Right atrium auricular region (tissue), 2 donors: ENCODE results near the gene KAZN. TPM values are rescaled to one million over a fixed set of nuclear protein-coding genes. Genes with fewer than 3 reads are reported as not detected.

ENCODE experiments used
- DNase-seq: peaks from one replicate; pipeline ENCODE4 v3.0.0-alpha.2; 2019; ENCODE audit warnings: low spot score
- H3K27ac ChIP-seq, 2 donors: fragments of 200-600 bp; sonication (generic); 1 replicate in 1 of 2; 2 replicates in 1 of 2; pipeline ENCODE4 v1.5.1; 2016 to 2019
- H3K27me3 ChIP-seq, 2 donors: fragments of 200-600 bp; sonication (generic); one replicate each; pipeline versions ENCODE4 v1.5.1 to v1.6.0; 2017 to 2019
- H3K36me3 ChIP-seq: fragments of 200-600 bp; sonication (generic); one replicate; pipeline ENCODE4 v1.5.1; 2016
- H3K4me1 ChIP-seq, 2 donors: fragments of 200-600 bp; sonication (generic); one replicate each; pipeline versions ENCODE4 v1.5.1 to v1.6.0; 2017 to 2019
- H3K4me3 ChIP-seq, 2 donors: fragments of 200-600 bp; sonication (generic); 1 replicate in 1 of 2; 2 replicates in 1 of 2; pipeline ENCODE4 v1.5.1; 2017 to 2019; ENCODE audit warnings: mild to moderate bottlenecking in 1 of 2, moderate library complexity in 1 of 2
- H3K9me3 ChIP-seq, 2 donors: fragments of 200-600 bp; sonication (generic); one replicate each; pipeline ENCODE4 v1.5.1; 2019
- total RNA-seq, 2 donors: library from RNA; depleted of rRNA; stranded (reverse); fragments of >200 nt; gene quantifications; one replicate each; pipeline ENCODE4 v1.1.0, GENCODE V29; 2016
- TF ChIP-seq, protein P1 (sequence below), 2 donors: fragments of 200-600 bp; sonication (generic); IDR thresholded peaks; one replicate each; pipeline ENCODE4 v1.5.1; 2019; ENCODE audit warnings: antibody characterized with exemption in 2 of 2

KAZN gene
- total RNA-seq, 2 donors from 2014 or later: 3.9 to 6.8 TPM

DNA sequence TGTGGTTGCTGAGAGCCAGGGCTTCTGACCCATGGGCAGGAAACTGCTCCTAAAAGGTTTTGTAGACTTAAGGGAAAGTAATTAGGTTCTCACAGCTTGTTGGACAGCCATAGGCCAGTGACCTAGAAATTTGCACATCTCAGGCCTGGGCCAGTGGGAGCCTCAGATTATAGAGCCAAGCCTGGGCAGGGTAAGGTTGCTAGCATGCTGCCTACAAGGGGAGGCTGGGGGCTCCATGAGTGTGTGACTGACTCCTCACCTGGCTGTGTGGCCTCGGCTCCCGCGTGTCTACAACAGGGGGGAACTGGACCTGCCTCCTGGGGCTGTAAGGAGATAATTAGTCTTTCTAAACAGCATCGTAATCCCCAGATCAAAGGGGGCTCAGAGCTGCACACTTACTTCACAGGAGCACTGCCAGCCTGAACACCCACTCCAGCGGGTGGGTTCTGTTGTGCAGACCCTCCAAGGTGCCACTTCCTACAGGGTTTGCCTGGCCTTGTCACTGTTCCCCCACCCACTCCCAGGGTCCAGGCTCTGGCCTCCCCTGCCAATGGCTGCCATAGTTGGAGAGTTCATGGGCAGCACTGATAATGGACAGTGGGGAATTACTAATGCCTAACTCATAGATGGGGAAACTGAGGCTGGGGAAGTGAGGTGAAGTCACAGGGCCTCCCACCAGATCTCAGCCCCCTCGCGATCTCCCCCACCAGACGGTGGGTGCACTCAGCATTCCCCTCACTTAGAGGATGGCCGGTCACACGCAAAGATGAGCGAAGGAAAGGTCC is 324.6 kb downstream of the KAZN start:
- peak overlapping the region; percentile 33 to 59 for H3K27ac ChIP-seq
- no peak for DNase-seq
- H3K27me3 ChIP-seq: no peaks in the 10 kb centered on the region
- peak overlapping the region in 1 of 2 donors; percentile 73 for H3K4me3 ChIP-seq
- TF ChIP-seq, protein P1, sequence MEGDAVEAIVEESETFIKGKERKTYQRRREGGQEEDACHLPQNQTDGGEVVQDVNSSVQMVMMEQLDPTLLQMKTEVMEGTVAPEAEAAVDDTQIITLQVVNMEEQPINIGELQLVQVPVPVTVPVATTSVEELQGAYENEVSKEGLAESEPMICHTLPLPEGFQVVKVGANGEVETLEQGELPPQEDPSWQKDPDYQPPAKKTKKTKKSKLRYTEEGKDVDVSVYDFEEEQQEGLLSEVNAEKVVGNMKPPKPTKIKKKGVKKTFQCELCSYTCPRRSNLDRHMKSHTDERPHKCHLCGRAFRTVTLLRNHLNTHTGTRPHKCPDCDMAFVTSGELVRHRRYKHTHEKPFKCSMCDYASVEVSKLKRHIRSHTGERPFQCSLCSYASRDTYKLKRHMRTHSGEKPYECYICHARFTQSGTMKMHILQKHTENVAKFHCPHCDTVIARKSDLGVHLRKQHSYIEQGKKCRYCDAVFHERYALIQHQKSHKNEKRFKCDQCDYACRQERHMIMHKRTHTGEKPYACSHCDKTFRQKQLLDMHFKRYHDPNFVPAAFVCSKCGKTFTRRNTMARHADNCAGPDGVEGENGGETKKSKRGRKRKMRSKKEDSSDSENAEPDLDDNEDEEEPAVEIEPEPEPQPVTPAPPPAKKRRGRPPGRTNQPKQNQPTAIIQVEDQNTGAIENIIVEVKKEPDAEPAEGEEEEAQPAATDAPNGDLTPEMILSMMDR (IDR thresholded peaks at IDR 0.05): no peak
- H3K36me3 ChIP-seq: no peaks in the 10 kb centered on the region
- H3K4me1 ChIP-seq: peaks cover 0 to 17% of the 10 kb centered on the region in 2 donors
- no peaks in the 10 kb centered on the region for H3K9me3 ChIP-seq

DNA sequence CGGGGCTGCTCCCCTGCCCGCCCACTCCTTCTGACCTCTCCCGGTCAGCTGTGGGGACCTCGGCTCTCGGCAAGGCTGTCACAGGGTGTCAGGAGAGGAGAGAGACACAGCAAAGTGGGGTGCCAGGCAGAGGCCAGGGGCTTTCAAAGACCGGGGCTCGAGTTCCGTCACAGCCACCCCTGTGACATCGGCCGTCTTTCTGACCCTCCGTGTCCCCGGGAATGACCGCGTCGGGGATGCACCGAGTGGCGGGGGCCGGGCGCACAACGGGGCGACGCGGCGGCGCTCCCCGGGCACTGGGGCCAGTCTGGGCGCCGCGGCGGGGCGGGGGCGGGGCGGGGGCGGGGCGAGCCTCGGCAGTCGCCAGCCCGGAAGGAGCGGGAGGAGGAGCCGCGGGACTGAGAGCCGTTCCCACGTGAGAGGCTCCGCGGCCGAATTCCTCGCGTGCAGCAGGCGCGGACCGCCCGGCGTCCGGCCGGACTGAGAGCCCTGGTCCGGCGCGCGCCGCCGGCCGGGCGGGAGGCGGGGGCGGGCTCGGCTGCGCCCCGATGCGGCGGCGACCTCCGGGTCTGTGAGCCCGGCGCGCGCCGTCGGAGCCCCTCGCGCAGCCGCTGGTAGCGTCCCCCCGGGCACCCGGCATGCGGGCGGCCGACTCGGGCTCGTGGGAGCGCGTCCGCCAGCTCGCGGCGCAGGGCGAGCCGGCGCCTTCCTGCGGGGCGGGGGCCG is 325.4 kb downstream of the KAZN start:
- peak; percentile 73 for DNase-seq
- no peaks in the 10 kb centered on the region for H3K9me3 ChIP-seq
- TF ChIP-seq, protein P1 (IDR thresholded peaks at IDR 0.05): no peak
- H3K36me3 ChIP-seq: no peaks in the 10 kb centered on the region
- peak overlapping the region; percentile 33 to 59 for H3K27ac ChIP-seq
- peak overlapping the region; percentile 2 to 73 for H3K4me3 ChIP-seq
- no peaks in the 10 kb centered on the region for H3K27me3 ChIP-seq
- H3K4me1 ChIP-seq: peaks cover 0 to 17% of the 10 kb centered on the region in 2 donors

DNA sequence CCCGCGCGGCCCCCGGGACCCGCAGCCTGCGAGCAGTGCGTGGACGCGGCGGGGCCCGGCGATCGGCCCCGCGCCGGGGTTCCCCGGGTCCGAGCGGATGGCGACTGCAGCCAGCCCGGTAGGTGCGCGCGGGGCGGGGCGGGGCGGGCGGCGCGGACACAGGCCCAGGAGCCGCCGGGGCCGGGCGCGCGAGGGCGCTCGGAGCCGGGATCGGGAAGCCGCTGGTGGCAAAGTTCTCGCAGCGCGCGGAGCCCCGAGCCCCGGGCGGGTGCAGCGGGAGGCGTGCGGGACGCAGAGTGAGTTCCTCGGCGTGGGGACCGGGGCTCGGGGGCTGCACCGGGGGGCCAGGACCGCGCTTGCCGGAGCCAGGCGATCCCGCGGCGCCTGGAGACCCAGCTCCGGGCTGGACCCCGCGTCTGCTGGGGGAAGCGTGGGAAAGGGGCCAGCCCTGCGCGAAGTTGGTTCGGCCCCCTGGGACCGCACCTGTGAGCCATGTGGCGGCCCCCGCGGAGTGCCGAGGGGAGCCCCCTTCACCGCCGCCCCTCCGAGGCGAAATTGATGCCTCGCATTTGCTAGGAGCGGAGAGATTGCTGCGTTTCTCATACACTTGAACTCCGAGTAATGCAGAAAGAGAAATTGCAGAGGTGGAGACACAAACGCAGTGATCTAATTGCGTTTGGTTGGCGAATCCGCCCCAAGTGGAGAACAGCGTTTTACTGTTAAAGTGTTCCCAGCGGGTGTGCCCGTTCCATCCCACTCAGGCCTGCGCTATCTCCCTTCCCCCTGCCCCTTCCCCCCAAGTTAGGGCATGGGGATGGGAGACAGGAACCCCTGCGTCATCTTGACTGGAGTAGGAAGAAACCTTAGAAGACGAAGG is 326.2 kb downstream of the KAZN start:
- Histone ChIP-seq H3K9me3 (no peaks in the 10 kb centered on the region), H3K4me3 (peak overlapping the region; percentile 48 to 73), H3K27ac (peak overlapping the region in 1 of 2 donors; percentile 80), H3K27me3 (no peaks in the 10 kb centered on the region), H3K36me3 (no peaks in the 10 kb centered on the region), H3K4me1 (peaks cover 0 to 18% of the 10 kb centered on the region in 2 donors)
- TF ChIP-seq, protein P1 (IDR thresholded peaks at IDR 0.05): peak in 1 of 2 donors; percentile 47
- no peak for DNase-seq

DNA sequence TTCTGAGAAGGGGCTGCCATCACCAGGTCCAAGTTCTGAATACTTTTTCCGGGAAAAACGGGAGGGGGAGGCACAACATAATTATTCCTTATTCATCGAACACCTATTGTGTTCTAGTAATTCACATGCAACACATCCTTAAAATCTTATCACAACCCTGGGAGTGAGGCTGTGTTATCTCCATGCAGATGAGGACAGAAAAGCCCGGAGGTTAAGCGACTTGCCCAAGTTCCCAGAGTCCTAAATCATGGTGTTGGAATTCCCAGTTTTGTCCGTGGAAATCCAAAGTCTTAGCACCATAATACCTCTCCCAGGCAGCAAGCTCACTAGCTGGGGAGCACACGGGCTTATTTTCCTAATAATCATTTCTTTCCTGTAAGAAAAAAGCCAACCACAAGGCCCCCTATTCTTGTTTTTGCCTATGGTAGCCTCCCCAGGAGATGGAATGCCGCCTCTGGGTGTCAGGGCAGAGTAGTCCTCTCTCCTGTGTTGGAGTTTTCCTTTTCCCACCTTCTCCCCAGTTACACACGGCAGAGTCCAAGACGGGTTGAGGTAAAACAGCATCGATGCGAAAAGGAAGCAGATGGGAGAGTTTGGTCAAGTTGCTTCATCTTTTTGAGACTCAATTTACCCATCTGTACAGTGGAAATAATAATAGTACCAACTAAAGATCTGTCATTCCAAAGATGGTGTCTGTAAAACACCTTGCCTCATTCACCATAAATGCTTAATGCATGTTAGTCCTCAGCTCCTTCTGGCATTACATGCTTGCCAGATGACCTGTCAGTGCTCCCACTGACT is 327.1 kb downstream of the KAZN start:
- Histone ChIP-seq H3K4me1 (peaks cover 0 to 26% of the 10 kb centered on the region in 2 donors), H3K36me3 (no peaks in the 10 kb centered on the region), H3K27ac (peak overlapping the region in 1 of 2 donors; percentile 80), H3K9me3 (no peaks in the 10 kb centered on the region), H3K4me3 (peak overlapping the region; percentile 48 to 73), H3K27me3 (no peaks in the 10 kb centered on the region)
- DNase-seq: no peak
- TF ChIP-seq, protein P1 (IDR thresholded peaks at IDR 0.05): no peak

DNA sequence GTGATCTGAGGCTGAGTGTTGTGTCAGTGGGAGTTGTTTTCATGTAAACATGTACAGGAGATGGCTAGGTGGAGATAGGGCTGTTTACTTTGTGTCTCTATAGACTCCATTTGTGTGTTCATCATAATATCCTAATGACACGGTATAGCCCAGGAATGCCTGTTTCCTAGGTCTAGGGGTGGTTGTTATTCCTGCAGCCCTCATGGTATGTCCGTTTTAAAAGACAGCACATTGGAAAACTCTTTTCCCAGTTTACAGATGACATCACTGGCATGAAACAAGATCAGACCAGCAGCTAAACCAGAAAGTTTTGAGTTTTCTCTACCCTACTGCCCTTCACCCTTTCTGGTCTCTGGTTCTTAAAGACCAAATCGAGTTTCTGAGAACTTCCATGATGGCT is 327.7 kb downstream of the KAZN start:
- Histone ChIP-seq H3K27me3 (no peaks in the 10 kb centered on the region), H3K36me3 (no peaks in the 10 kb centered on the region), H3K4me3 (no peak overlapping the region), H3K9me3 (no peaks in the 10 kb centered on the region), H3K4me1 (peaks cover 0 to 29% of the 10 kb centered on the region in 2 donors), H3K27ac (no peak overlapping the region)
- no peak for DNase-seq
- TF ChIP-seq, protein P1 (IDR thresholded peaks at IDR 0.05): no peak
